ENCODE data around the gene FGD3.

Gene FGD3

GRCh38 chr9:93076101-93076791 lies 128.9 kb downstream of the FGD3 start:
- no peaks in the 10 kb centered on the region for H3K9me3 ChIP-seq (ENCODE audit: insufficient read depth, low read length, severe bottlenecking)
- H3K27me3 ChIP-seq (ENCODE audit: insufficient read depth, low read length, poor library complexity) = no peaks in the 10 kb centered on the region
- no peak overlapping the region for H3K9ac ChIP-seq (ENCODE audit: low read depth, low read length)
- no peaks in the 10 kb centered on the region for H4K20me1 ChIP-seq (ENCODE audit: insufficient read depth, low read length)
- H3K27ac ChIP-seq (ENCODE audit: low read length) = no peak overlapping the region
- H3K79me2 ChIP-seq (ENCODE audit: insufficient read depth, low read length) = no peaks in the 10 kb centered on the region
- no peak overlapping the region for H3K4me2 ChIP-seq (ENCODE audit: insufficient read depth, low read length)
- H3K4me3 ChIP-seq (ENCODE audit: low read depth in 1 of 2, low read length in 2 of 2) = no peak overlapping the region
- H2AFZ ChIP-seq (ENCODE audit: low read depth, low read length) = no peak overlapping the region
- no peaks in the 10 kb centered on the region for H3K36me3 ChIP-seq (ENCODE audit: insufficient read depth, low read length)
- no peak for TF ChIP-seq EZH2 (IDR thresholded peaks at IDR 0.05; ENCODE audit: borderline replicate concordance, low read depth, low read length, severe bottlenecking)
- no peak for TF ChIP-seq CTCF (IDR thresholded peaks at IDR 0.05; ENCODE audit: borderline replicate concordance, extremely low read depth, low read length, poor library complexity, severe bottlenecking)
- H3K4me1 ChIP-seq (ENCODE audit: insufficient read depth, low read length) = peaks cover 10% of the 10 kb centered on the region
- no peak for ATAC-seq (ENCODE audit: insufficient read depth, low read depth)
- no peak for DNase-seq

- H3K36me3 ChIP-seq (ENCODE audit: insufficient read depth, low read length) = no peaks in the 10 kb centered on the region
- ATAC-seq (ENCODE audit: insufficient read depth, low read depth) (no peak), DNase-seq (no peak)
- H3K79me2 ChIP-seq (ENCODE audit: insufficient read depth, low read length) = no peaks in the 10 kb centered on the region
- no peaks in the 10 kb centered on the region for H3K9me3 ChIP-seq (ENCODE audit: insufficient read depth, low read length, severe bottlenecking)
- TF ChIP-seq EZH2 (IDR thresholded peaks at IDR 0.05; ENCODE audit: borderline replicate concordance, low read depth, low read length, severe bottlenecking) (no peak), CTCF (IDR thresholded peaks at IDR 0.05; ENCODE audit: borderline replicate concordance, extremely low read depth, low read length, poor library complexity, severe bottlenecking) (no peak)
- H4K20me1 ChIP-seq (ENCODE audit: insufficient read depth, low read length) = no peaks in the 10 kb centered on the region
- no peak overlapping the region for H2AFZ ChIP-seq (ENCODE audit: low read depth, low read length)
- peaks cover 8% of the 10 kb centered on the region for H3K4me1 ChIP-seq (ENCODE audit: insufficient read depth, low read length)
- no peak overlapping the region for H3K4me3 ChIP-seq (ENCODE audit: low read depth in 1 of 2, low read length in 2 of 2)
- no peaks in the 10 kb centered on the region for H3K27me3 ChIP-seq (ENCODE audit: insufficient read depth, low read length, poor library complexity)
- H3K9ac ChIP-seq (ENCODE audit: low read depth, low read length) = no peak overlapping the region
- H3K4me2 ChIP-seq (ENCODE audit: insufficient read depth, low read length) = no peak overlapping the region
- H3K27ac ChIP-seq (ENCODE audit: low read length) = no peak overlapping the region
Measured at GRCh38 chr9:93076792-93077128, 129.4 kb downstream of the FGD3 start.

GRCh38 chr9:93077367-93077766 lies 130.0 kb downstream of the FGD3 start:
- TF ChIP-seq CTCF (IDR thresholded peaks at IDR 0.05; ENCODE audit: borderline replicate concordance, extremely low read depth, low read length, poor library complexity, severe bottlenecking) = no peak
- TF ChIP-seq EZH2 (IDR thresholded peaks at IDR 0.05; ENCODE audit: borderline replicate concordance, low read depth, low read length, severe bottlenecking) = no peak
- H3K4me2 ChIP-seq (ENCODE audit: insufficient read depth, low read length) = no peak overlapping the region
- no peaks in the 10 kb centered on the region for H3K9me3 ChIP-seq (ENCODE audit: insufficient read depth, low read length, severe bottlenecking)
- ATAC-seq (ENCODE audit: insufficient read depth, low read depth) = no peak
- H3K27ac ChIP-seq (ENCODE audit: low read length) = no peak overlapping the region
- no peaks in the 10 kb centered on the region for H3K27me3 ChIP-seq (ENCODE audit: insufficient read depth, low read length, poor library complexity)
- H3K36me3 ChIP-seq (ENCODE audit: insufficient read depth, low read length) = no peaks in the 10 kb centered on the region
- DNase-seq = no peak
- peaks cover 5% of the 10 kb centered on the region for H3K4me1 ChIP-seq (ENCODE audit: insufficient read depth, low read length)
- H2AFZ ChIP-seq (ENCODE audit: low read depth, low read length) = no peak overlapping the region
- no peak overlapping the region for H3K4me3 ChIP-seq (ENCODE audit: low read depth in 1 of 2, low read length in 2 of 2)
- no peak overlapping the region for H3K9ac ChIP-seq (ENCODE audit: low read depth, low read length)
- no peaks in the 10 kb centered on the region for H4K20me1 ChIP-seq (ENCODE audit: insufficient read depth, low read length)
- no peaks in the 10 kb centered on the region for H3K79me2 ChIP-seq (ENCODE audit: insufficient read depth, low read length)
